WTC11 (cell line): ENCODE measurements around the gene BICC1.

Experiments used
- AR ChIP-seq: fragments of 250-450 bp; sonication (Bioruptor Pico); IDR thresholded peaks from 2 replicates; pipeline ENCODE4 v1.9.0; 2021; ENCODE audit warnings: mild to moderate bottlenecking
- CTCF ChIP-seq: fragments of 200-600 bp; IDR thresholded peaks from 2 replicates; pipeline ENCODE4 v1.8.0; 2022; ENCODE audit warnings: antibody characterized with exemption
- ESRRA ChIP-seq: sonication (generic); formaldehyde crosslinking; IDR thresholded peaks from 2 replicates; pipeline ENCODE4 v1.8.1; 2022; ENCODE audit warnings: mild to moderate bottlenecking, missing genetic modification reagents, borderline replicate concordance
- HMGA2 ChIP-seq: fragments of 250-450 bp; sonication (Bioruptor Pico); IDR thresholded peaks from 2 replicates; pipeline ENCODE4 v1.4.0; 2021; ENCODE audit warnings: mild to moderate bottlenecking, moderate library complexity
- JUN ChIP-seq: sonication (generic); formaldehyde crosslinking; IDR thresholded peaks from 2 replicates; pipeline ENCODE4 v1.8.0; 2023; ENCODE audit warnings: mild to moderate bottlenecking, missing genetic modification reagents
- MLX ChIP-seq: sonication (generic); formaldehyde crosslinking; IDR thresholded peaks from 2 replicates; pipeline ENCODE4 v1.8.1; 2023; ENCODE audit warnings: mild to moderate bottlenecking, missing genetic modification reagents, moderate library complexity
- SP1 ChIP-seq: sonication (generic); formaldehyde crosslinking; conservative IDR thresholded peaks from 2 replicates; pipeline ENCODE4 v1.8.1; 2022; ENCODE audit warnings: missing genetic modification reagents
- TP53 ChIP-seq: sonication (generic); formaldehyde crosslinking; IDR thresholded peaks from 2 replicates; pipeline ENCODE4 v1.8.1; 2023; ENCODE audit warnings: mild to moderate bottlenecking, missing genetic modification reagents
- ZNF232 ChIP-seq: sonication (generic); formaldehyde crosslinking; IDR thresholded peaks from 2 replicates; pipeline ENCODE4 v1.8.0; 2022; ENCODE audit warnings: mild to moderate bottlenecking, missing genetic modification reagents
- ZNF396 ChIP-seq: fragments of 250-450 bp; sonication (Bioruptor Pico); IDR thresholded peaks from 2 replicates; pipeline ENCODE4 v1.8.0; 2021; ENCODE audit warnings: mild to moderate bottlenecking, moderate library complexity, borderline replicate concordance

DNA sequence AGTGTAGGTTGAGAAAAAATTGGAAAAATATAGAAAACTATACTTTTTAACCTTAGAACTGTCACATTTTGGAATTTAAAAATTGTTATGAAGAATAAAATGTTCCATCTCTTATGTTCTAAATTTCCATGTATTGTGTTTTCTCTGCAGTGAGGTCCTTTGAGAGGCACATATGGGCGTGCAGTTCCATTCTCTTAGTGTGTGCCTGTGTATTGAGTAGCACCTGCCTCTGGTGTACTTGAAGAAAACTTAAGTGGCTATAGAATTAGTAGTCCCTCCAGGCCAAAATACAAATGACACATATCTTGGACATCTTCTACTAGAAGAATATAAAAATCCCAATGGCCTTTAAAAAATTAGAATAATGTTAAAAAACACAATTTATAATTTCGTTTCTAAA, 149.2 kb downstream of the BICC1 start:
- TF ChIP-seq CTCF, result no peak
- TF ChIP-seq ZNF232, result no peak
- no peak for TF ChIP-seq MLX (CRISPR knock-in tag)
- no peak for TF ChIP-seq ESRRA (CRISPR knock-in tag)
- TF ChIP-seq AR (CRISPR knock-in tag), result no peak
- TF ChIP-seq SP1 (CRISPR knock-in tag), result no peak
- TF ChIP-seq HMGA2 (CRISPR knock-in tag), result no peak
- TF ChIP-seq ZNF396 (CRISPR knock-in tag), result no peak
- no peak for TF ChIP-seq TP53
- TF ChIP-seq JUN, result no peak
